ENCODE results near the gene KLHDC3. TPM values are rescaled to one million over a fixed set of nuclear protein-coding genes. Genes with fewer than 3 reads are reported as not detected.

Gene KLHDC3
- total and polyA plus RNA-seq, 2 of the 13 experiments (the other 11 are each of a cell fraction or from before 2014, with no cell fraction given) = 78.3 to 91.5 TPM

DNA sequence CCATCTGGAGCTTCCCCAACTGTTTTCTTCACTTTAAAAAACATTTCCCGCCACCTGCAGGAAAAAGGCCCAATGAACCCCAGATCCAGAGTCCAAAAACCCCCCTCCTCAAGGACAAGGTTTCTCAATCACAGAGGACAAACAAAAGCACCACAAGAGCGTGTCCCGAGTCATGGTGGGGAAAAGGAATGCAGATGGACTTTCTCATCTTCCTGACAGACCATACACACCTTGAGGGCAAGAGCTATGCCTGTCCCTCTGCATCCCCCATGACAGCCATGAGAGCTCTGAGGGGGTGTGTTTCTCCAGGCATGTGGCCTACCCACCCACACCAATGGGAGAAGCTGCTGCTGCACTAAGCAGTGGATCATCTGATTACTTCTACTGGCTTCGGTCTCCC lies 44.1 kb upstream of the KLHDC3 start (continued):
- TF ChIP-seq, protein P1, sequence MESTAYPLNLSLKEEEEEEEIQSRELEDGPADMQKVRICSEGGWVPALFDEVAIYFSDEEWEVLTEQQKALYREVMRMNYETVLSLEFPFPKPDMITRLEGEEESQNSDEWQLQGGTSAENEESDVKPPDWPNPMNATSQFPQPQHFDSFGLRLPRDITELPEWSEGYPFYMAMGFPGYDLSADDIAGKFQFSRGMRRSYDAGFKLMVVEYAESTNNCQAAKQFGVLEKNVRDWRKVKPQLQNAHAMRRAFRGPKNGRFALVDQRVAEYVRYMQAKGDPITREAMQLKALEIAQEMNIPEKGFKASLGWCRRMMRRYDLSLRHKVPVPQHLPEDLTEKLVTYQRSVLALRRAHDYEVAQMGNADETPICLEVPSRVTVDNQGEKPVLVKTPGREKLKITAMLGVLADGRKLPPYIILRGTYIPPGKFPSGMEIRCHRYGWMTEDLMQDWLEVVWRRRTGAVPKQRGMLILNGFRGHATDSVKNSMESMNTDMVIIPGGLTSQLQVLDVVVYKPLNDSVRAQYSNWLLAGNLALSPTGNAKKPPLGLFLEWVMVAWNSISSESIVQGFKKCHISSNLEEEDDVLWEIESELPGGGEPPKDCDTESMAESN (CRISPR knock-in tag; conservative IDR thresholded peaks at IDR 0.05) = peak; percentile 90
- TF ChIP-seq RAD21 (CRISPR knock-in tag; IDR thresholded peaks at IDR 0.05) = no peak
- no peak for TF ChIP-seq ZNF24 (IDR thresholded peaks at IDR 0.05)
- TF ChIP-seq TAF1 (CRISPR knock-in tag; IDR thresholded peaks at IDR 0.05) = no peak
- TF ChIP-seq, protein P2, sequence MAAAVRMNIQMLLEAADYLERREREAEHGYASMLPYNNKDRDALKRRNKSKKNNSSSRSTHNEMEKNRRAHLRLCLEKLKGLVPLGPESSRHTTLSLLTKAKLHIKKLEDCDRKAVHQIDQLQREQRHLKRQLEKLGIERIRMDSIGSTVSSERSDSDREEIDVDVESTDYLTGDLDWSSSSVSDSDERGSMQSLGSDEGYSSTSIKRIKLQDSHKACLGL (CRISPR knock-in tag; IDR thresholded peaks at IDR 0.05) = no peak
- no peak for TF ChIP-seq NFKB2 (CRISPR knock-in tag; IDR thresholded peaks at IDR 0.05; ENCODE audit: borderline replicate concordance)
- 0 out of 2 replicates have a peak, but pooled peaks have one; percentile 51 for TF ChIP-seq NCOA2 (CRISPR knock-in tag; IDR thresholded peaks at IDR 0.05)
- TF ChIP-seq, protein P3, sequence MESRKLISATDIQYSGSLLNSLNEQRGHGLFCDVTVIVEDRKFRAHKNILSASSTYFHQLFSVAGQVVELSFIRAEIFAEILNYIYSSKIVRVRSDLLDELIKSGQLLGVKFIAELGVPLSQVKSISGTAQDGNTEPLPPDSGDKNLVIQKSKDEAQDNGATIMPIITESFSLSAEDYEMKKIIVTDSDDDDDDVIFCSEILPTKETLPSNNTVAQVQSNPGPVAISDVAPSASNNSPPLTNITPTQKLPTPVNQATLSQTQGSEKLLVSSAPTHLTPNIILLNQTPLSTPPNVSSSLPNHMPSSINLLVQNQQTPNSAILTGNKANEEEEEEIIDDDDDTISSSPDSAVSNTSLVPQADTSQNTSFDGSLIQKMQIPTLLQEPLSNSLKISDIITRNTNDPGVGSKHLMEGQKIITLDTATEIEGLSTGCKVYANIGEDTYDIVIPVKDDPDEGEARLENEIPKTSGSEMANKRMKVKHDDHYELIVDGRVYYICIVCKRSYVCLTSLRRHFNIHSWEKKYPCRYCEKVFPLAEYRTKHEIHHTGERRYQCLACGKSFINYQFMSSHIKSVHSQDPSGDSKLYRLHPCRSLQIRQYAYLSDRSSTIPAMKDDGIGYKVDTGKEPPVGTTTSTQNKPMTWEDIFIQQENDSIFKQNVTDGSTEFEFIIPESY (CRISPR knock-in tag; IDR thresholded peaks at IDR 0.05) = peak; percentile 96
- no peak for TF ChIP-seq ZNF496 (CRISPR knock-in tag; IDR thresholded peaks at IDR 0.05; ENCODE audit: insufficient replicate concordance)
- TF ChIP-seq ZMAT3 (CRISPR knock-in tag; conservative IDR thresholded peaks at IDR 0.05) = no peak
- TF ChIP-seq TRIM24 (CRISPR knock-in tag; IDR thresholded peaks at IDR 0.05) = peak; percentile 82
- peak; percentile 72 for TF ChIP-seq CEBPG (CRISPR knock-in tag; IDR thresholded peaks at IDR 0.05)
- no peak for TF ChIP-seq SCMH1 (CRISPR knock-in tag; IDR thresholded peaks at IDR 0.05; ENCODE audit: borderline replicate concordance)
